GM23338 (cell line): Measurements from ENCODE around the gene MGME1. TPM values are rescaled to one million over a fixed set of nuclear protein-coding genes. Genes with fewer than 3 reads are reported as not detected.

ENCODE experiments used
- ATAC-seq: fragments of 200-7000 bp; cut with Tn5 transposase; 3 replicates; pipeline ENCODE4 v1.9.1; 2020
- DNase-seq: peaks from one replicate; pipeline ENCODE4 v3.0.0-alpha.2; 2015; ENCODE audit warnings: low spot score
- H2AFZ ChIP-seq: fragments of 200-600 bp; sonication (generic); 2 replicates; pipeline ENCODE4 v1.8.0; 2016; ENCODE audit warnings: antibody characterized with exemption, mild to moderate bottlenecking, moderate library complexity
- H3F3A ChIP-seq: fragments of 200-600 bp; sonication (generic); replicated peaks from 2 replicates; pipeline ENCODE4 v1.8.0; 2017; ENCODE audit warnings: antibody characterized with exemption, mixed run types, low read depth
- H3K27ac ChIP-seq: fragments of 200-600 bp; sonication (generic); 2 replicates; pipeline ENCODE4 v1.6.1; 2016; ENCODE audit warnings: low read depth
- H3K27me3 ChIP-seq: fragments of 200-600 bp; sonication (generic); 2 replicates; pipeline ENCODE4 v1.8.0; 2016; ENCODE audit warnings: mild to moderate bottlenecking, mixed run types, moderate library complexity; ENCODE audit not compliant: insufficient read depth
- H3K36me3 ChIP-seq: fragments of 200-600 bp; sonication (generic); 2 replicates; pipeline ENCODE4 v1.8.0; 2016; ENCODE audit warnings: mild to moderate bottlenecking; ENCODE audit not compliant: insufficient read depth
- H3K4me1 ChIP-seq: fragments of 200-600 bp; sonication (generic); 2 replicates; pipeline ENCODE4 v1.8.0; 2016; ENCODE audit warnings: mild to moderate bottlenecking, moderate library complexity; ENCODE audit not compliant: insufficient read depth
- H3K4me2 ChIP-seq: fragments of 200-600 bp; sonication (generic); 2 replicates; pipeline ENCODE4 v1.7.1; 2017; ENCODE audit warnings: mixed run types
- H3K4me3 ChIP-seq: fragments of 200-600 bp; sonication (generic); 2 replicates; pipeline ENCODE4 v1.6.1; 2016; ENCODE audit warnings: mixed run types
- H3K79me2 ChIP-seq: fragments of 200-600 bp; sonication (generic); replicated peaks from 2 replicates; pipeline ENCODE4 v1.8.0; 2017; ENCODE audit warnings: mild to moderate bottlenecking; ENCODE audit not compliant: insufficient read depth
- H3K9me2 ChIP-seq: fragments of 200-600 bp; sonication (generic); 2 replicates; pipeline ENCODE4 v1.8.0; 2017; ENCODE audit not compliant: insufficient read depth
- H4K20me1 ChIP-seq: fragments of 200-600 bp; sonication (generic); replicated peaks from 2 replicates; pipeline ENCODE4 v1.8.0; 2017; ENCODE audit warnings: mild to moderate bottlenecking; ENCODE audit not compliant: insufficient read depth
- H3K27ac Mint-ChIP-seq: 2 replicates; pipeline ENCODE4 v1.8.0; 2020; ENCODE audit warnings: inconsistent platforms, mild to moderate bottlenecking, moderate library complexity, mixed read lengths
- H3K27me3 Mint-ChIP-seq: 3 replicates; pipeline ENCODE4 v1.8.0; 2022; ENCODE audit warnings: low read depth, mild to moderate bottlenecking, moderate library complexity, mixed read lengths, inconsistent platforms; ENCODE audit not compliant: insufficient read depth, poor library complexity
- H3K36me3 Mint-ChIP-seq: 3 replicates; pipeline ENCODE4 v1.8.0; 2021; ENCODE audit warnings: low read depth, mild to moderate bottlenecking, inconsistent platforms, moderate library complexity, mixed read lengths
- H3K4me1 Mint-ChIP-seq: 3 replicates; pipeline ENCODE4 v1.8.0; 2020; ENCODE audit warnings: mild to moderate bottlenecking, inconsistent platforms, mixed read lengths
- H3K4me3 Mint-ChIP-seq: 3 replicates; pipeline ENCODE4 v1.8.0; 2021; ENCODE audit warnings: moderate library complexity, mild to moderate bottlenecking, inconsistent platforms, mixed read lengths
- H3K9me3 Mint-ChIP-seq: 3 replicates; pipeline ENCODE4 v1.8.0; 2020; ENCODE audit warnings: moderate library complexity, mild to moderate bottlenecking, inconsistent platforms, mixed read lengths
- CREB1 ChIP-seq: fragments of 250-450 bp; sonication (Bioruptor Pico); IDR thresholded peaks from 2 replicates; pipeline ENCODE4 v1.5.0; 2020; ENCODE audit warnings: low read depth, mild to moderate bottlenecking, moderate library complexity
- CTCF ChIP-seq, 2 experiments: fragments of 200-600 bp in 1 of 2; sonication (generic) in 1 of 2; conservative IDR thresholded peaks; 2 replicates each; pipeline versions ENCODE4 v1.5.1 to v1.6.1; 2016 to 2017; ENCODE audit warnings: antibody characterized with exemption in 2 of 2, low read depth in 2 of 2, mild to moderate bottlenecking in 2 of 2, moderate library complexity in 1 of 2
- ETS1 ChIP-seq: IDR thresholded peaks from 2 replicates; pipeline ENCODE4 v1.6.1; 2016; ENCODE audit warnings: antibody characterized with exemption
- EZH2 ChIP-seq: fragments of 200-600 bp; sonication (generic); IDR thresholded peaks from one replicate; pipeline ENCODE4 v1.8.0; 2017; ENCODE audit warnings: antibody characterized with exemption, mild to moderate bottlenecking, low read depth; ENCODE audit not compliant: unreplicated experiment
- EZH2phosphoT487 ChIP-seq: fragments of 200-600 bp; sonication (generic); IDR thresholded peaks from one replicate; pipeline ENCODE4 v1.8.1; 2018; ENCODE audit warnings: antibody characterized with exemption; ENCODE audit not compliant: unreplicated experiment
- JUNB ChIP-seq: IDR thresholded peaks from one replicate; pipeline ENCODE4 v1.6.1; 2016; ENCODE audit warnings: antibody characterized with exemption; ENCODE audit not compliant: unreplicated experiment
- NANOG ChIP-seq: IDR thresholded peaks from 2 replicates; pipeline ENCODE4 v1.6.1; 2016; ENCODE audit warnings: antibody characterized with exemption, borderline replicate concordance
- POLR2AphosphoS5 ChIP-seq: IDR thresholded peaks from 2 replicates; pipeline ENCODE4 v1.6.1; 2016; ENCODE audit warnings: antibody characterized with exemption, low read depth
- REST ChIP-seq: IDR thresholded peaks from one replicate; pipeline ENCODE4 v1.6.1; 2018; ENCODE audit warnings: antibody characterized with exemption; ENCODE audit not compliant: unreplicated experiment
- STAT1 ChIP-seq: IDR thresholded peaks from one replicate; pipeline ENCODE4 v1.6.1; 2016; ENCODE audit warnings: antibody characterized with exemption; ENCODE audit not compliant: unreplicated experiment
- ZNF114 ChIP-seq: fragments of 250-450 bp; sonication (Bioruptor Pico); IDR thresholded peaks from 2 replicates; pipeline ENCODE4 v1.5.0; 2020; ENCODE audit warnings: mild to moderate bottlenecking, moderate library complexity
- ZNF331 ChIP-seq: fragments of 250-450 bp; sonication (Bioruptor Pico); IDR thresholded peaks from 2 replicates; pipeline ENCODE4 v1.5.0; 2020; ENCODE audit warnings: low read depth, mild to moderate bottlenecking, moderate library complexity
- ZNF462 ChIP-seq: fragments of 250-450 bp; sonication (Bioruptor Pico); IDR thresholded peaks from 2 replicates; pipeline ENCODE4 v1.5.0; 2020; ENCODE audit warnings: mild to moderate bottlenecking, moderate library complexity
- polyA plus RNA-seq: library from polyadenylated mRNA; unstranded; fragments of >200 nt; fragmentation: Nextera tagmentation; extraction: Ambion mirVana; gene quantifications from 2 replicates; pipeline ENCODE4 v1.2.1, GENCODE V29; 2016
- total RNA-seq: library from RNA; depleted of rRNA; stranded (reverse); fragments of >200 nt; shearing (Covaris generic); gene quantifications from 2 replicates; pipeline ENCODE4 v1.2.3, GENCODE V29; 2014

The MGME1 gene
- total and polyA plus RNA-seq, 2 experiments from 2014 or later: 43.1 to 56.9 TPM

GRCh38 chr20:17933121-17933520 is 35.7 kb upstream of the MGME1 start:
- Histone ChIP-seq H3K4me1 (peaks cover 33% of the 10 kb centered on the region), H3F3A (no peaks in the 10 kb centered on the region; the same call in 1 of the 2 replicates), H4K20me1 (no peaks in the 10 kb centered on the region; the same call in 1 of the 2 replicates), H3K9me2 (peaks cover 5% of the 10 kb centered on the region; the same call in 1 of the 2 replicates), H3K36me3 (no peaks in the 10 kb centered on the region), H3K27me3 (no peaks in the 10 kb centered on the region), H3K4me3 (no peak overlapping the region), H3K4me2 (no peak overlapping the region), H2AFZ (no peak overlapping the region), H3K79me2 (no peaks in the 10 kb centered on the region), H3K27ac (no peak overlapping the region)
- Mint-ChIP-seq H3K27ac (no peak overlapping the region), H3K4me1 (peaks cover 49% of the 10 kb centered on the region), H3K9me3 (peaks cover 4% of the 10 kb centered on the region), H3K36me3 (peaks cover 4% of the 10 kb centered on the region; the same call in 1 of the 3 replicates), H3K27me3 (peaks cover 16% of the 10 kb centered on the region), H3K4me3 (no peak overlapping the region)
- ATAC-seq (no peak), DNase-seq (no peak)
- TF ChIP-seq ETS1 (no peak), CTCF (conservative IDR thresholded peaks at IDR 0.05; ENCODE audit: low read depth in 2 of 2) (no peak), REST (no peak), ZNF331 (CRISPR knock-in tag) (no peak), EZH2 (no peak), ZNF462 (CRISPR knock-in tag) (no peak), JUNB (no peak), ZNF114 (CRISPR knock-in tag) (no peak), NANOG (no peak), EZH2phosphoT487 (no peak), STAT1 (no peak), CREB1 (no peak), POLR2AphosphoS5 (no peak)
